ENCODE data around the gene ALKBH3. TPM values are rescaled to one million over a fixed set of nuclear protein-coding genes. Genes with fewer than 3 reads are reported as not detected.

Gene ALKBH3
- polyA plus RNA-seq (2013), result 9.7 and 10.0 TPM in 2 replicates

DNA sequence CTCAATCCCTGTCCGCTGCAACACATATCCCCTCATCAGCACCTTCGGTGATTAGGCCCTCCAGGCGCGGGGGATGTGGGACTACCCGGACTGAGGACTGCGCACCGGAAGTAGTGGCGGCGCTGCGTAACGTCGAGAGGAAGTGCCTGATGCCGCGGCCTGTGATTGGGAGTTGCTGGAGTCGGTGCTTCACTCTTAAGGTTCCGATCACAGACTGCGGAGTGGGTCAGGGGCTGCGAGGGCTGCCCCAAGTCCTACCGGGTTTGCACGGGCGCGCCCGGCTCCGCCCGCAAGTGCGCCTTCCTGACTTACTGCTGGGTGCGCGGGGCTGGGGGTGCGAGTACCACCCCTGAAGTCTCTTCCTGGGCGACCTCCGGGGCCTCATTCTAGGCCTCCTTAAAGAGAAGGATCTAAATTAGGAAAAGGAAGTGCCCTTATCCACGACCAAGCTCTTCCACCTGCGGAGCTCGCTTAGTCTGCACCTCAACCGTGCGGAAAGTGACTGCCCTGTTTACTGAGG, at the start of gene ALKBH3:
TSS of gene ALKBH3 (plus strand) at position 192 of the 520 bp plus-strand sequence. CDS start 1,822 bp downstream, outside the sequence.
- peak; percentile 55 to 87 for DNase-seq
- no peak within 1 kb of the TSS for H3K23ac ChIP-seq (ENCODE audit: low read length)
- H3K79me2 ChIP-seq (ENCODE audit: control insufficient read depth, insufficient read depth, low read length, poor library complexity), result no peaks in the 10 kb centered on the region
- H3K27ac ChIP-seq (ENCODE audit: low read depth, low read length), result no peak within 1 kb of the TSS
- peak within 1 kb of the TSS; percentile 58 for H3K14ac ChIP-seq (ENCODE audit: low read length)
- H2BK120ac ChIP-seq (ENCODE audit: insufficient read depth, low read length, poor library complexity), result no peak within 1 kb of the TSS
- H4K12ac ChIP-seq (ENCODE audit: low read depth, low read length), result peak within 1 kb of the TSS; percentile 93
- no peaks in the 10 kb centered on the region for H3K9me3 ChIP-seq (ENCODE audit: insufficient read depth, low read depth, low read length)
- H3K36me3 ChIP-seq (ENCODE audit: control insufficient read depth in 1 of 2, insufficient read depth in 2 of 2, low read length in 2 of 2), result no peaks in the 10 kb centered on the region
- H3K4me2 ChIP-seq (ENCODE audit: low read length), result peak within 1 kb of the TSS; percentile 76
- peak within 1 kb of the TSS; percentile 26 for H4K91ac ChIP-seq (ENCODE audit: low read depth, low read length)
- H2BK5ac ChIP-seq (ENCODE audit: low read depth, low read length, poor library complexity), result no peak within 1 kb of the TSS
- H2AK5ac ChIP-seq (ENCODE audit: low read length), result no peak within 1 kb of the TSS
- H2BK12ac ChIP-seq (ENCODE audit: low read length), result no peak within 1 kb of the TSS
- peak within 1 kb of the TSS; percentile 97 for H4K8ac ChIP-seq (ENCODE audit: low read depth, low read length)
- H3K4me3 ChIP-seq (ENCODE audit: low read depth, low read length), result peak within 1 kb of the TSS; percentile 75
- peak within 1 kb of the TSS; percentile 92 for H2AFZ ChIP-seq (ENCODE audit: insufficient read depth, low read length, poor library complexity)
- peak within 1 kb of the TSS; percentile 14 for H3K9ac ChIP-seq (ENCODE audit: low read length)
- no peaks in the 10 kb centered on the region for H3K27me3 ChIP-seq (ENCODE audit: insufficient read depth, low read length)
- peaks cover 0 to 3% of the 10 kb centered on the region in 2 experiments for H3K4me1 ChIP-seq (ENCODE audit: control insufficient read depth in 1 of 2, insufficient read depth in 2 of 2, low read length in 2 of 2)
- no peaks in the 10 kb centered on the region for H3K79me1 ChIP-seq (ENCODE audit: low read length)
- H3K18ac ChIP-seq (ENCODE audit: low read length), result no peak within 1 kb of the TSS
- WGBS (ENCODE audit: extremely low coverage, insufficient coverage, insufficient read length), result no CpG with 5 or more reads among the region's 36 CpGs
- H3K4ac ChIP-seq (ENCODE audit: low read depth, low read length), result no peak within 1 kb of the TSS

- Histone ChIP-seq H3K23ac (ENCODE audit: low read length) (no peak overlapping the region), H3K4me2 (ENCODE audit: low read length) (no peak overlapping the region), H3K9ac (ENCODE audit: low read length) (no peak overlapping the region), H3K27ac (ENCODE audit: low read depth, low read length) (no peak overlapping the region), H2BK12ac (ENCODE audit: low read length) (no peak overlapping the region), H4K12ac (ENCODE audit: low read depth, low read length) (no peak overlapping the region), H3K79me1 (ENCODE audit: low read length) (no peaks in the 10 kb centered on the region), H3K14ac (ENCODE audit: low read length) (no peak overlapping the region), H3K79me2 (ENCODE audit: control insufficient read depth, insufficient read depth, low read length, poor library complexity) (no peaks in the 10 kb centered on the region), H3K4me1 (ENCODE audit: control insufficient read depth in 1 of 2, insufficient read depth in 2 of 2, low read length in 2 of 2) (peaks cover 0 to 3% of the 10 kb centered on the region in 2 experiments), H3K4ac (ENCODE audit: low read depth, low read length) (no peak overlapping the region), H3K36me3 (ENCODE audit: control insufficient read depth in 1 of 2, insufficient read depth in 2 of 2, low read length in 2 of 2) (no peaks in the 10 kb centered on the region), H4K91ac (ENCODE audit: low read depth, low read length) (no peak overlapping the region), H3K27me3 (ENCODE audit: insufficient read depth, low read length) (no peaks in the 10 kb centered on the region), H3K4me3 (ENCODE audit: low read depth, low read length) (no peak overlapping the region), H4K8ac (ENCODE audit: low read depth, low read length) (no peak overlapping the region), H2BK5ac (ENCODE audit: low read depth, low read length, poor library complexity) (no peak overlapping the region), H2AK5ac (ENCODE audit: low read length) (no peak overlapping the region), H2AFZ (ENCODE audit: insufficient read depth, low read length, poor library complexity) (no peak overlapping the region), H3K18ac (ENCODE audit: low read length) (no peak overlapping the region), H3K9me3 (ENCODE audit: insufficient read depth, low read depth, low read length) (no peaks in the 10 kb centered on the region), H2BK120ac (ENCODE audit: insufficient read depth, low read length, poor library complexity) (no peak overlapping the region)
- peak; percentile 85 to 97 for DNase-seq
- no CpG with 5 or more reads among the region's 5 CpGs for WGBS (ENCODE audit: extremely low coverage, insufficient coverage, insufficient read length)
Measured at GRCh38 chr11:43830928-43831440, 49.6 kb upstream of the ALKBH3 start.

DNA sequence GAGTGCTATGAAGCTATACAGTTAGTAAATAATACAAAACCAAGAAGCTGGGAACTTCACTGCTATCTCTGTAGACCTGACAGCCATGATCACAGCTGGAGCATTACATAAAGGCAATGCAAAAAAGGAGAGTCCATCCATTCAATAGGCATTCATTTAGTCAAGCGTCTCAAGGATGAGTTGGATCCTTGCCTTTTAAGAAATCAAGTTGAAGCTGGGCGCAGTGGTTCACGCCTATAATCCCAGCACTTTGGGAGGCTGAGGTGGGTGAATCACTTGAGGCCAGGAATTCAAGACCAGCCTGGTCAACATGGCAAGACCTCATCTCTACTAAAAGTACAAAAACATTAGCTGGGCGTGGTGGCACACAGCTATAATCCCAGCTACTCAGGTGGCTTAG, 48.1 kb upstream of the ALKBH3 start:
- Histone ChIP-seq H3K4me2 (ENCODE audit: low read length) (no peak overlapping the region), H3K4ac (ENCODE audit: low read depth, low read length) (no peak overlapping the region), H2BK120ac (ENCODE audit: insufficient read depth, low read length, poor library complexity) (no peak overlapping the region), H3K14ac (ENCODE audit: low read length) (no peak overlapping the region), H3K79me2 (ENCODE audit: control insufficient read depth, insufficient read depth, low read length, poor library complexity) (no peaks in the 10 kb centered on the region), H3K36me3 (ENCODE audit: control insufficient read depth in 1 of 2, insufficient read depth in 2 of 2, low read length in 2 of 2) (no peaks in the 10 kb centered on the region), H3K9me3 (ENCODE audit: insufficient read depth, low read depth, low read length) (no peaks in the 10 kb centered on the region), H3K27me3 (ENCODE audit: insufficient read depth, low read length) (no peaks in the 10 kb centered on the region), H3K9ac (ENCODE audit: low read length) (no peak overlapping the region), H3K23ac (ENCODE audit: low read length) (no peak overlapping the region), H4K91ac (ENCODE audit: low read depth, low read length) (no peak overlapping the region), H3K27ac (ENCODE audit: low read depth, low read length) (no peak overlapping the region), H2AFZ (ENCODE audit: insufficient read depth, low read length, poor library complexity) (no peak overlapping the region), H2BK12ac (ENCODE audit: low read length) (no peak overlapping the region), H2AK5ac (ENCODE audit: low read length) (no peak overlapping the region), H4K8ac (ENCODE audit: low read depth, low read length) (no peak overlapping the region), H3K4me3 (ENCODE audit: low read depth, low read length) (no peak overlapping the region), H4K12ac (ENCODE audit: low read depth, low read length) (no peak overlapping the region), H3K18ac (ENCODE audit: low read length) (no peak overlapping the region), H3K4me1 (ENCODE audit: control insufficient read depth in 1 of 2, insufficient read depth in 2 of 2, low read length in 2 of 2) (peaks cover 0 to 3% of the 10 kb centered on the region in 2 experiments), H3K79me1 (ENCODE audit: low read length) (no peaks in the 10 kb centered on the region), H2BK5ac (ENCODE audit: low read depth, low read length, poor library complexity) (no peak overlapping the region)
- WGBS (ENCODE audit: extremely low coverage, insufficient coverage, insufficient read length), result no CpG with 5 or more reads among the region's 4 CpGs
- DNase-seq, result no peak

- no peak overlapping the region for H4K8ac ChIP-seq (ENCODE audit: low read depth, low read length)
- no peak overlapping the region for H4K91ac ChIP-seq (ENCODE audit: low read depth, low read length)
- peaks cover 0 to 3% of the 10 kb centered on the region in 2 experiments for H3K4me1 ChIP-seq (ENCODE audit: control insufficient read depth in 1 of 2, insufficient read depth in 2 of 2, low read length in 2 of 2)
- H4K12ac ChIP-seq (ENCODE audit: low read depth, low read length), result no peak overlapping the region
- no peaks in the 10 kb centered on the region for H3K27me3 ChIP-seq (ENCODE audit: insufficient read depth, low read length)
- no peak overlapping the region for H3K4ac ChIP-seq (ENCODE audit: low read depth, low read length)
- no peak overlapping the region for H3K4me3 ChIP-seq (ENCODE audit: low read depth, low read length)
- no peak overlapping the region for H2AK5ac ChIP-seq (ENCODE audit: low read length)
- H2BK5ac ChIP-seq (ENCODE audit: low read depth, low read length, poor library complexity), result no peak overlapping the region
- H3K79me2 ChIP-seq (ENCODE audit: control insufficient read depth, insufficient read depth, low read length, poor library complexity), result no peaks in the 10 kb centered on the region
- H2AFZ ChIP-seq (ENCODE audit: insufficient read depth, low read length, poor library complexity), result no peak overlapping the region
- H3K14ac ChIP-seq (ENCODE audit: low read length), result no peak overlapping the region
- no peaks in the 10 kb centered on the region for H3K9me3 ChIP-seq (ENCODE audit: insufficient read depth, low read depth, low read length)
- no peak overlapping the region for H3K23ac ChIP-seq (ENCODE audit: low read length)
- H3K79me1 ChIP-seq (ENCODE audit: low read length), result no peaks in the 10 kb centered on the region
- H3K4me2 ChIP-seq (ENCODE audit: low read length), result no peak overlapping the region
- no CpG with 5 or more reads among the region's 1 CpG for WGBS (ENCODE audit: extremely low coverage, insufficient coverage, insufficient read length)
- H3K9ac ChIP-seq (ENCODE audit: low read length), result no peak overlapping the region
- no peak overlapping the region for H3K27ac ChIP-seq (ENCODE audit: low read depth, low read length)
- H2BK120ac ChIP-seq (ENCODE audit: insufficient read depth, low read length, poor library complexity), result no peak overlapping the region
- H3K36me3 ChIP-seq (ENCODE audit: control insufficient read depth in 1 of 2, insufficient read depth in 2 of 2, low read length in 2 of 2), result no peaks in the 10 kb centered on the region
- no peak overlapping the region for H2BK12ac ChIP-seq (ENCODE audit: low read length)
- DNase-seq, result peak; percentile 78 to 99
- H3K18ac ChIP-seq (ENCODE audit: low read length), result no peak overlapping the region
Measured at GRCh38 chr11:43833657-43834073, 47.0 kb upstream of the ALKBH3 start.

All from trophoblast cell (in vitro differentiated cells and primary cell).